ENCODE measurements around the gene GPR22.

GRCh38 chr7:107441581-107442422 is 28.1 kb upstream of the GPR22 start:
- TF ChIP-seq, protein P1, sequence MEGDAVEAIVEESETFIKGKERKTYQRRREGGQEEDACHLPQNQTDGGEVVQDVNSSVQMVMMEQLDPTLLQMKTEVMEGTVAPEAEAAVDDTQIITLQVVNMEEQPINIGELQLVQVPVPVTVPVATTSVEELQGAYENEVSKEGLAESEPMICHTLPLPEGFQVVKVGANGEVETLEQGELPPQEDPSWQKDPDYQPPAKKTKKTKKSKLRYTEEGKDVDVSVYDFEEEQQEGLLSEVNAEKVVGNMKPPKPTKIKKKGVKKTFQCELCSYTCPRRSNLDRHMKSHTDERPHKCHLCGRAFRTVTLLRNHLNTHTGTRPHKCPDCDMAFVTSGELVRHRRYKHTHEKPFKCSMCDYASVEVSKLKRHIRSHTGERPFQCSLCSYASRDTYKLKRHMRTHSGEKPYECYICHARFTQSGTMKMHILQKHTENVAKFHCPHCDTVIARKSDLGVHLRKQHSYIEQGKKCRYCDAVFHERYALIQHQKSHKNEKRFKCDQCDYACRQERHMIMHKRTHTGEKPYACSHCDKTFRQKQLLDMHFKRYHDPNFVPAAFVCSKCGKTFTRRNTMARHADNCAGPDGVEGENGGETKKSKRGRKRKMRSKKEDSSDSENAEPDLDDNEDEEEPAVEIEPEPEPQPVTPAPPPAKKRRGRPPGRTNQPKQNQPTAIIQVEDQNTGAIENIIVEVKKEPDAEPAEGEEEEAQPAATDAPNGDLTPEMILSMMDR (IDR thresholded peaks at IDR 0.05), result no peak
- TF ChIP-seq EP300 (IDR thresholded peaks at IDR 0.05) (no peak), POLR2A (IDR thresholded peaks at IDR 0.05) (no peak)
